Activated T-helper 1 cell treated with anti-CD3 and anti-CD28 coated beads, Interleukin-12 subunit alpha, Interleukin-12 subunit beta, Interleukin-2, Interleukin-4 antibody, amounts not matched to agents 30 ng/mL and 10 ng/mL and 1 ng/mL, durations not matched to agents 14 hours and 24 hours and 36 hours (primary cell): ENCODE measurements around the gene CEP70. TPM values are rescaled to one million over a fixed set of nuclear protein-coding genes. Genes with fewer than 3 reads are reported as not detected.

Source experiments
- DNase-seq: peaks from one replicate; pipeline ENCODE4 v3.0.0; 2021; ENCODE audit warnings: low spot score
- H3K27ac Mint-ChIP-seq: one replicate; pipeline ENCODE4 v1.8.0; 2021; ENCODE audit warnings: mild to moderate bottlenecking, mixed read lengths
- H3K27me3 Mint-ChIP-seq: one replicate; pipeline ENCODE4 v1.8.0; 2022; ENCODE audit warnings: mild to moderate bottlenecking, moderate library complexity, mixed read lengths; ENCODE audit not compliant: insufficient read depth
- H3K36me3 Mint-ChIP-seq: one replicate; pipeline ENCODE4 v1.8.0; 2021; ENCODE audit warnings: low read depth, mixed read lengths
- H3K4me1 Mint-ChIP-seq: one replicate; pipeline ENCODE4 v1.8.0; 2021; ENCODE audit warnings: low read depth, mixed read lengths
- H3K4me3 Mint-ChIP-seq: one replicate; pipeline ENCODE4 v1.8.0; 2021; ENCODE audit warnings: mild to moderate bottlenecking, moderate library complexity, mixed read lengths
- H3K9me3 Mint-ChIP-seq: one replicate; pipeline ENCODE4 v1.8.0; 2021; ENCODE audit warnings: mixed read lengths
- intact Hi-C: fragments of 100-400 bp; cut with micrococcal nuclease; formaldehyde crosslinking; loops from one replicate; pipeline ENCODE4 v1.15.1; 2024
- total RNA-seq: library from RNA; stranded (reverse); gene quantifications from 2 replicates; pipeline ENCODE4 v1.2.3, GENCODE V29; 2022

CEP70 gene
- total RNA-seq: 2.4 and 3.1 TPM in 2 replicates

- peaks cover 2% of the 10 kb centered on the region for H3K36me3 Mint-ChIP-seq
- intact Hi-C loops: loop anchor here (1.0 to 10.0 kb wide), 13 partner anchors 14 to 748 kb away; partner anchors contain the start of genes ARMC8, DBR1, FAIM and MRPS22
- H3K9me3 Mint-ChIP-seq: peaks cover 7% of the 10 kb centered on the region
- peaks cover 3% of the 10 kb centered on the region for H3K27me3 Mint-ChIP-seq
- H3K4me3 Mint-ChIP-seq: peak within 1 kb of the TSS; percentile 87
- H3K27ac Mint-ChIP-seq: peak within 1 kb of the TSS; percentile 86
- H3K4me1 Mint-ChIP-seq: peaks cover 11% of the 10 kb centered on the region
- DNase-seq: peak; percentile 79
Measured at GRCh38 chr3:138594150-138594934, at the start of gene CEP70. Gene CEP70, minus strand, starts transcription at chr3:138594260. Its CDS starts 21,333 bp downstream, at chr3:138572927.

- no peak overlapping the region for H3K4me3 Mint-ChIP-seq
- DNase-seq: no peak
- peaks cover 44% of the 10 kb centered on the region for H3K9me3 Mint-ChIP-seq
- no peaks in the 10 kb centered on the region for H3K4me1 Mint-ChIP-seq
- intact Hi-C loops: no loop called here
- peaks cover 6% of the 10 kb centered on the region for H3K36me3 Mint-ChIP-seq
- no peaks in the 10 kb centered on the region for H3K27me3 Mint-ChIP-seq
- no peak overlapping the region for H3K27ac Mint-ChIP-seq
Measured at GRCh38 chr3:138642927-138643253, 48.8 kb upstream of the CEP70 start.

- Mint-ChIP-seq H3K9me3 (peaks cover 40% of the 10 kb centered on the region), H3K4me3 (no peak overlapping the region), H3K27me3 (no peaks in the 10 kb centered on the region), H3K36me3 (peaks cover 6% of the 10 kb centered on the region), H3K27ac (no peak overlapping the region), H3K4me1 (no peaks in the 10 kb centered on the region)
- DNase-seq: no peak
- intact Hi-C loops: no loop called here
Measured at GRCh38 chr3:138642226-138642926, 48.3 kb upstream of the CEP70 start.

GRCh38 chr3:138640537-138640936 lies 46.5 kb upstream of the CEP70 start:
- H3K36me3 Mint-ChIP-seq: peaks cover 2% of the 10 kb centered on the region
- no peaks in the 10 kb centered on the region for H3K4me1 Mint-ChIP-seq
- intact Hi-C loops: no loop called here
- no peak for DNase-seq
- no peaks in the 10 kb centered on the region for H3K27me3 Mint-ChIP-seq
- no peak overlapping the region for H3K4me3 Mint-ChIP-seq
- no peak overlapping the region for H3K27ac Mint-ChIP-seq
- H3K9me3 Mint-ChIP-seq: peaks cover 25% of the 10 kb centered on the region

- no peaks in the 10 kb centered on the region for H3K36me3 Mint-ChIP-seq
- H3K9me3 Mint-ChIP-seq: peaks cover 9% of the 10 kb centered on the region
- H3K4me3 Mint-ChIP-seq: no peak overlapping the region
- intact Hi-C loops: no loop called here
- H3K27ac Mint-ChIP-seq: no peak overlapping the region
- no peak for DNase-seq
- no peaks in the 10 kb centered on the region for H3K4me1 Mint-ChIP-seq
- no peaks in the 10 kb centered on the region for H3K27me3 Mint-ChIP-seq
Measured at GRCh38 chr3:138638641-138639040, 44.6 kb upstream of the CEP70 start.

DNA sequence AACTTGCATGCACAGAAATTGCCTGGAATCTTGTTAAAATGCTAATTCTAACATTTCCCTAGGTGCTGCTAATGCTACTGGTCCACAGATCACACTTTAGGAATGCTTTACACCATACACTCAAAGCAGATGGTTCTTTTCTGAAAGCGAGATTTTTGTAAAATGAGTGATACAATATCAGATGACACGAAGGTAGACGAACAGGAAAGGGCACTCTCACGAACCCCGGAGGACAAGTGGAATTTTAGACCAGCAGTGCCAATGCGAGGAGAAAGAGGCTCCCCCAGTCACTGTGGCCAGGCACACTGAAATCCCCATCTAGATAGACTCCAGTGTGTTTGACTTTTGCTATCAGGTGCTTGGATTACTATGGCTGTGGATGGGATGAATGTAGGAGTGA lies 35.5 kb upstream of the CEP70 start:
- H3K36me3 Mint-ChIP-seq: no peaks in the 10 kb centered on the region
- DNase-seq: no peak
- H3K27me3 Mint-ChIP-seq: no peaks in the 10 kb centered on the region
- intact Hi-C loops: no loop called here
- H3K4me3 Mint-ChIP-seq: no peak overlapping the region
- H3K4me1 Mint-ChIP-seq: no peaks in the 10 kb centered on the region
- H3K27ac Mint-ChIP-seq: no peak overlapping the region
- H3K9me3 Mint-ChIP-seq: no peaks in the 10 kb centered on the region

DNA sequence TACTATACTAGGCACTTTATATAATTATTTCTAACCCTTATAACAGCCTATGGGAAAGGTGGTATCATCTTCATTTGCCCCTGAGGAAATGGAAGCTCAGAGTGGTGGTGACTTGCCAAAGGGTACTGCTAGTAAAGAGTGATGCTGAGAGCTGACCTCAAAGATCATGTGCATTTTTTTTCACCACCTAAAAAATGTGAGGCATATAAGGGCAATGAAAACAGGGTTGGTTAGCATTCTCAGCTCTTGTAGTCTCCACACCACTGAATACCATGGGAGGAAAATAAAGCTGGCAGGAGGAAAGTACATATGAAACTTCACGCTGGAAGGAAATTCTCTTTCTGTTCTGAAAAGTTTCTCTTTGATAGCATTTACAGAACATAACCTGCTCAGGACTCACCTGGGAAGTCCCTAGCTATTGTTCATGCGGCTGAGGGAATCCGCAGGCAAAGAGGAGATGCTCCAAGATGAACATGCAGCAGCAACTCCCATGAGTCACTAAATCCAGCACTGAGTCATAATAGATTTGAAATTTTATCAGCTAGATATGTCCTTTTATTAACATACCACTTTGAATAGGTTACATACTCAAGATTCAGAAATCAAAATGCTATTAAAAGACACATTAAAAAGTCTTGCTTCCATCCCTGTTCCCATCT lies 31.8 kb upstream of the CEP70 start:
- Mint-ChIP-seq H3K4me3 (no peak overlapping the region), H3K36me3 (no peaks in the 10 kb centered on the region), H3K27ac (no peak overlapping the region), H3K9me3 (no peaks in the 10 kb centered on the region), H3K27me3 (no peaks in the 10 kb centered on the region), H3K4me1 (no peaks in the 10 kb centered on the region)
- intact Hi-C loops: no loop called here
- no peak for DNase-seq

DNA sequence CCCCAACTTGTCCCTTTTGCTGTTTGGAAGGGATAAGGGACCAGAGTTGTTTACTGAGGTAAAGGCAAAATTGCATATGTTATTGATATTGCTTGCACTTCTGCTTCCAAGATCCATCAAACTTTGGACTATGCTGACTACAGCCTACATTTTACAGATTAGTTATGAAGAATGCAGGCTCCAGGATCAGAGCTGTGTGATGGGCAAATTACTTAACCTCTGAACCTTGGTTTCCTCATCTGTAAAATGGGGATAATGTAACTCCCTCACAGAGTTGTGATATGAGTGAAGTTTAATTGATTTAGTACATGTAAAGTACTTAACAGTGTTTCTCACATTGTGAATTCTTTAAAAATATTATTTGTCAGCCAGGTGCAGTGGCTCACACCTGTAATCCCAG lies 30.5 kb upstream of the CEP70 start:
- H3K4me3 Mint-ChIP-seq: no peak overlapping the region
- no peak for DNase-seq
- no peaks in the 10 kb centered on the region for H3K4me1 Mint-ChIP-seq
- intact Hi-C loops: no loop called here
- no peaks in the 10 kb centered on the region for H3K36me3 Mint-ChIP-seq
- no peaks in the 10 kb centered on the region for H3K9me3 Mint-ChIP-seq
- no peak overlapping the region for H3K27ac Mint-ChIP-seq
- no peaks in the 10 kb centered on the region for H3K27me3 Mint-ChIP-seq

DNA sequence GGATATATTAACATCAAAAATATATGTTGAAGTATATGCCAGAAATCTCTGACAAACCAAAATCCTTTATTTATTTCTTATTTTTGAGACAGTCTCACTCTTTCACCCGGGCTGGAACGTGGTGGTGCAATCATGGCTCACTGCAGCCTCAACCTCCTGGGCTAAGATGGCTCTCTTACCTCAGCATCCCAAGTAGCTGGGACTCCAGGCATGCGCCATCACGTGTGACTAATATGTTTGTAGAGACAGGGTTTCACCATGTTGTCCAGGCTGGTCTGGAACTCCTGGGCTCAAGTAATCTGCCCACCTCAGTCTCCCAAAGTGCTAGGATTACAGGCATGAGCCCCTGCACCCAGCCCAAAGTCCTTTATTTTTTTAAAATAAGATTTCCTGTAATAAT lies 26.4 kb upstream of the CEP70 start:
- H3K4me3 Mint-ChIP-seq: no peak overlapping the region
- H3K4me1 Mint-ChIP-seq: no peaks in the 10 kb centered on the region
- no peak overlapping the region for H3K27ac Mint-ChIP-seq
- H3K27me3 Mint-ChIP-seq: peaks cover 5% of the 10 kb centered on the region
- no peak for DNase-seq
- H3K9me3 Mint-ChIP-seq: no peaks in the 10 kb centered on the region
- no peaks in the 10 kb centered on the region for H3K36me3 Mint-ChIP-seq
- intact Hi-C loops: no loop called here

GRCh38 chr3:138615462-138615861 lies 21.4 kb upstream of the CEP70 start:
- intact Hi-C loops: no loop called here
- Mint-ChIP-seq H3K9me3 (no peaks in the 10 kb centered on the region), H3K27ac (no peak overlapping the region), H3K27me3 (peaks cover 8% of the 10 kb centered on the region), H3K36me3 (no peaks in the 10 kb centered on the region), H3K4me3 (no peak overlapping the region), H3K4me1 (no peaks in the 10 kb centered on the region)
- DNase-seq: no peak

- H3K4me3 Mint-ChIP-seq: peak overlapping the region; percentile 89
- DNase-seq: no peak
- peaks cover 9% of the 10 kb centered on the region for H3K27me3 Mint-ChIP-seq
- intact Hi-C loops: loop anchor here (2.0 kb wide), 1 partner anchor 225 kb away; the partner anchor contains the start of gene PIK3CB
- H3K27ac Mint-ChIP-seq: peak overlapping the region; percentile 92
- peaks cover 11% of the 10 kb centered on the region for H3K4me1 Mint-ChIP-seq
- H3K36me3 Mint-ChIP-seq: peaks cover 3% of the 10 kb centered on the region
- no peaks in the 10 kb centered on the region for H3K9me3 Mint-ChIP-seq
Measured at GRCh38 chr3:138609898-138610266, 15.8 kb upstream of the CEP70 start.

DNA sequence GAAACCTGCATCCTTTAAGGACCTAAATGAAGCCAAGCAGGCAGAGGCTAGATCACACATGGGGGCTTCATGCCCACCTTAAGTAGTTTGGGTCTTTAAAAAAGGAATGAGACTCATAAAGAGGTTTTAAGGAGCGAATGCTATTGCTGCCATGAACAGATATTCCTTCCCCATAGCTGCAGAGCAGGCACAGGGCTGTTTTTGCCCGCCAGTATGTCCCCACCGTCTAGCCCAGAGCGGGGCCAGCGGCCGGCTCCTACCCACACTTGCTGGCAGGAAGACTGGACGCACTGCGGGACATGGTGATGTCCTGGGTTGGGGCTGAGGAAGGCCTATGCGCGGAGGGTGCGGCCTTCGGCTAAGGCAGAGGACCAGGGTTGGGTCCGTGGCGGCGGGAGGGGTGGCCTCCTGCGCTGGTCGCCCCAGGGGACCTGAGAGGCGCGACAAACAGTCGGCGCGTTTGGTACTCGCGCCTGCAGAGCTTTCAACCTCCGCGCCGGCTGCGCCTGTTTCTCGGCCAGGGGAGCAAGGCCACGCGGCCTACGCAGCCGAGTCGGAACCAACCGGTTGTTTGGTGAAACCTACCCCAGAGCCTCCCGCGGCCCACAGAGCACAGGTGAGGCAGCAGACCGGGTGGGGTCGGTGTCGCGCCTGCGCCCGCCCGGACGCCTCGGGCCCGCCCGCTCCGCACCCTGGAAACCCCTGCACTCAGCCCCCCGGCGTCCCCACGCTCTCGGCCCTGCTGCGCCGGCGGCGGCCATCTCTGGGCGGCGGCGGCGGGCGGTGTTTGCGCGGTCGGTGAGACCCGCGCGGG lies 14.5 kb upstream of the CEP70 start, which contains the start of gene FAIM:
Gene FAIM (plus strand): TSS at position 450 of the 814 bp plus-strand sequence. CDS start 10,956 bp downstream, outside the sequence.
- intact Hi-C loops: loop anchor here (1.0 to 2.0 kb wide), 2 partner anchors 14 to 226 kb away; partner anchors contain the start of genes CEP70 and PIK3CB
- Mint-ChIP-seq H3K9me3 (no peaks in the 10 kb centered on the region), H3K4me1 (peaks cover 11% of the 10 kb centered on the region), H3K27ac (peak within 1 kb of the TSS; percentile 92), H3K36me3 (peaks cover 8% of the 10 kb centered on the region), H3K27me3 (peaks cover 6% of the 10 kb centered on the region), H3K4me3 (peak within 1 kb of the TSS; percentile 89)
- DNase-seq: peak; percentile 46
